Fibroblast of pulmonary artery (primary cell): ENCODE measurements around the gene AOPEP.

ENCODE experiments used
- DNase-seq: peaks from one replicate; pipeline ENCODE4 v3.0.0-alpha.2; 2010; ENCODE audit warnings: low read depth
- H3K4me3 ChIP-seq: replicated peaks from 2 replicates; pipeline ENCODE4 v1.5.1; 2011; ENCODE audit warnings: low read depth, mild to moderate bottlenecking, control low read depth, low read length, moderate library complexity
- CTCF ChIP-seq: IDR thresholded peaks from 2 replicates; pipeline ENCODE4 v1.5.1; 2011; ENCODE audit warnings: mild to moderate bottlenecking, control low read depth, low read length, inconsistent platforms; ENCODE audit errors: missing control alignments

Gene AOPEP

GRCh38 chr9:94786586-94786985 lies 60.1 kb downstream of the AOPEP start:
- TF ChIP-seq CTCF, result no peak
- no peak overlapping the region for H3K4me3 ChIP-seq
- DNase-seq, result no peak

GRCh38 chr9:94787266-94787665 lies 60.8 kb downstream of the AOPEP start:
- no peak for DNase-seq
- TF ChIP-seq CTCF, result no peak

GRCh38 chr9:94788570-94789105 lies 62.1 kb downstream of the AOPEP start:
- TF ChIP-seq CTCF, result no peak

More at GRCh38 chr9:94787266-94787665, 60.8 kb downstream of the AOPEP start:
- no peak overlapping the region for H3K4me3 ChIP-seq

GRCh38 chr9:94791435-94791834 lies 64.9 kb downstream of the AOPEP start:
- TF ChIP-seq CTCF, result no peak
- no peak overlapping the region for H3K4me3 ChIP-seq

More at GRCh38 chr9:94788570-94789105, 62.1 kb downstream of the AOPEP start:
- DNase-seq, result no peak
- no peak overlapping the region for H3K4me3 ChIP-seq

GRCh38 chr9:94792511-94792910 lies 66.0 kb downstream of the AOPEP start:
- no peak for DNase-seq
- no peak for TF ChIP-seq CTCF
- no peak overlapping the region for H3K4me3 ChIP-seq

More at GRCh38 chr9:94791435-94791834, 64.9 kb downstream of the AOPEP start:
- DNase-seq, result no peak

- no peak for TF ChIP-seq CTCF
- no peak overlapping the region for H3K4me3 ChIP-seq
- no peak for DNase-seq
Measured at GRCh38 chr9:94794476-94795167, 68.1 kb downstream of the AOPEP start.

- TF ChIP-seq CTCF, result no peak
- DNase-seq, result no peak
- H3K4me3 ChIP-seq, result no peak overlapping the region
Measured at GRCh38 chr9:94796687-94797086, 70.2 kb downstream of the AOPEP start.
